Measurements from ENCODE around the gene TUBB2A. TPM values are rescaled to one million over a fixed set of nuclear protein-coding genes. Genes with fewer than 3 reads are reported as not detected.

TUBB2A gene
- total RNA-seq, 4 donors from 2014 or later, result 90.1 to 181 (median 146) TPM

GRCh38 chr6:3131695-3132094 is 25.6 kb downstream of the TUBB2A start:
- H3K27me3 ChIP-seq, result no peaks in the 10 kb centered on the region
- intact Hi-C loops (cut with DNase I), result loop anchor here (10.0 kb wide), 1 partner anchor 603 kb away; no protein-coding TSS in a partner anchor
- H3K4me1 ChIP-seq, result peaks cover 0 to 4% (median 0%) of the 10 kb centered on the region in 4 donors
- no peak for DNase-seq (ENCODE audit: extremely low spot score)
- H3K27ac ChIP-seq (replicated peaks in 1 of 4), result no peak overlapping the region
- H3K36me3 ChIP-seq, result peaks cover 0 to 68% (median 50%) of the 10 kb centered on the region in 4 donors
- H3K4me3 ChIP-seq, result no peak overlapping the region
- TF ChIP-seq EP300 (IDR thresholded peaks at IDR 0.05) (no peak), CTCF (IDR thresholded peaks at IDR 0.05) (no peak), POLR2AphosphoS5 (IDR thresholded peaks at IDR 0.05) (no peak), POLR2A (IDR thresholded peaks at IDR 0.05; ENCODE audit: low read depth) (no peak)
- 94% methylated on average over 15 of the region's 15 CpGs for WGBS
- H3K9me3 ChIP-seq, result no peaks in the 10 kb centered on the region

GRCh38 chr6:3128356-3129108 is 28.8 kb downstream of the TUBB2A start:
- Histone ChIP-seq H3K27ac (replicated peaks in 1 of 4) (no peak overlapping the region), H3K9me3 (no peaks in the 10 kb centered on the region), H3K4me1 (peaks cover 0 to 4% (median 0%) of the 10 kb centered on the region in 4 donors), H3K27me3 (no peaks in the 10 kb centered on the region), H3K4me3 (no peak overlapping the region), H3K36me3 (peaks cover 0 to 55% (median 43%) of the 10 kb centered on the region in 4 donors)
- no peak for DNase-seq (ENCODE audit: extremely low spot score)
- WGBS, result 92% methylated on average over 15 of the region's 15 CpGs
- intact Hi-C loops (cut with DNase I), result no loop called here
- TF ChIP-seq EP300 (IDR thresholded peaks at IDR 0.05) (no peak), CTCF (IDR thresholded peaks at IDR 0.05) (no peak), POLR2AphosphoS5 (IDR thresholded peaks at IDR 0.05) (no peak), POLR2A (IDR thresholded peaks at IDR 0.05; ENCODE audit: low read depth) (no peak)

- H3K4me1 ChIP-seq, result peaks cover 0 to 4% (median 0%) of the 10 kb centered on the region in 4 donors
- no peak for TF ChIP-seq POLR2AphosphoS5 (IDR thresholded peaks at IDR 0.05)
- TF ChIP-seq EP300 (IDR thresholded peaks at IDR 0.05), result no peak
- TF ChIP-seq POLR2A (IDR thresholded peaks at IDR 0.05; ENCODE audit: low read depth), result no peak
- no peak for TF ChIP-seq CTCF (IDR thresholded peaks at IDR 0.05)
- intact Hi-C loops (cut with DNase I), result loop anchor here (1.0 kb wide), 1 partner anchor 125 kb away; no protein-coding TSS in a partner anchor
- 55% methylated on average over 2 of the region's 2 CpGs for WGBS
- peaks cover 0 to 28% (median 23%) of the 10 kb centered on the region in 4 donors for H3K36me3 ChIP-seq
- H3K4me3 ChIP-seq, result no peak overlapping the region
- no peak overlapping the region for H3K27ac ChIP-seq (replicated peaks in 1 of 4)
- H3K9me3 ChIP-seq, result no peaks in the 10 kb centered on the region
- no peaks in the 10 kb centered on the region for H3K27me3 ChIP-seq
- DNase-seq (ENCODE audit: extremely low spot score), result no peak
Measured at GRCh38 chr6:3125815-3126214, 31.5 kb downstream of the TUBB2A start.

- Histone ChIP-seq H3K27ac (replicated peaks in 1 of 4) (no peak overlapping the region), H3K4me3 (no peak overlapping the region), H3K9me3 (no peaks in the 10 kb centered on the region), H3K36me3 (peaks cover 0 to 17% (median 13%) of the 10 kb centered on the region in 4 donors), H3K4me1 (peaks cover 0 to 4% (median under 1%) of the 10 kb centered on the region in 4 donors), H3K27me3 (no peaks in the 10 kb centered on the region)
- no peak for DNase-seq (ENCODE audit: extremely low spot score)
- no peak for TF ChIP-seq EP300 (IDR thresholded peaks at IDR 0.05)
- no peak for TF ChIP-seq CTCF (IDR thresholded peaks at IDR 0.05)
- WGBS, result 76% methylated on average over 8 of the region's 8 CpGs
- intact Hi-C loops (cut with DNase I), result no loop called here
Measured at GRCh38 chr6:3124667-3125066, 32.7 kb downstream of the TUBB2A start.
